ENCODE measurements around the gene IL4. TPM values are rescaled to one million over a fixed set of nuclear protein-coding genes. Genes with fewer than 3 reads are reported as not detected.

IL4 gene
- total RNA-seq, 1 donor from 2014 or later, result not detected

GRCh38 chr5:132729896-132730295 lies 56.1 kb downstream of the IL4 start:
- Mint-ChIP-seq H3K27ac (ENCODE audit: unreplicated experiment) (no peak overlapping the region), H3K9me3 (ENCODE audit: unreplicated experiment) (no peaks in the 10 kb centered on the region), H3K4me1 (ENCODE audit: low read depth, unreplicated experiment) (no peaks in the 10 kb centered on the region), H3K4me3 (ENCODE audit: unreplicated experiment) (no peak overlapping the region), H3K27me3 (ENCODE audit: low read depth, unreplicated experiment) (no peaks in the 10 kb centered on the region), H3K36me3 (ENCODE audit: low read depth, unreplicated experiment) (peaks cover 3% of the 10 kb centered on the region)
- Histone ChIP-seq H3K4me1 (ENCODE audit: insufficient read depth, low read length) (no peaks in the 10 kb centered on the region), H3K9me3 (ENCODE audit: insufficient read depth, low read depth, low read length) (no peaks in the 10 kb centered on the region), H3K4me3 (ENCODE audit: insufficient read depth, low read depth, low read length) (no peak overlapping the region), H3K79me2 (ENCODE audit: insufficient read depth, low read length) (peaks cover 5% of the 10 kb centered on the region), H3K9ac (ENCODE audit: low read length) (no peak overlapping the region), H3K4me2 (ENCODE audit: low read length) (no peak overlapping the region), H3K27ac (ENCODE audit: low read depth, low read length) (no peak overlapping the region), H2AFZ (ENCODE audit: low read depth, low read length) (no peak overlapping the region), H3K27me3 (ENCODE audit: insufficient read depth, low read length) (no peaks in the 10 kb centered on the region), H4K20me1 (ENCODE audit: insufficient read depth, low read length) (peaks cover 6% of the 10 kb centered on the region), H3K36me3 (ENCODE audit: insufficient read depth, low read length) (peaks cover 6% of the 10 kb centered on the region)
- FAIRE-seq, result no peak
- TF ChIP-seq CTCF (IDR thresholded peaks at IDR 0.05; ENCODE audit: insufficient read depth, low read depth, low read length) (no peak), EZH2 (IDR thresholded peaks at IDR 0.05; ENCODE audit: insufficient read depth, low read length) (no peak)
- DNase-seq (ENCODE audit: low read depth), result no peak

Other genes starting within 250 kb of the IL4 start
- gene IRF1, start 183.2 kb upstream of the IL4 start, total RNA-seq, result 39.7 and 42.5 TPM in 2 replicates
- not detected in 2 replicates for gene IL5, start 130.5 kb upstream of the IL4 start, total RNA-seq
- gene RAD50, start 117.0 kb upstream of the IL4 start, total RNA-seq, result 26.1 and 26.8 TPM in 2 replicates
- not detected in 2 replicates for gene IL13, start 15.8 kb upstream of the IL4 start, total RNA-seq
- gene KIF3A, start 63.6 kb downstream of the IL4 start, total RNA-seq, result 25.4 and 25.6 TPM in 2 replicates
- gene CCNI2, start 73.4 kb downstream of the IL4 start, total RNA-seq, result 0.16 and 0.24 TPM in 2 replicates
- gene SEPTIN8, start 103.2 kb downstream of the IL4 start, total RNA-seq, result 97.5 and 106 TPM in 2 replicates
- gene SOWAHA, start 139.3 kb downstream of the IL4 start, total RNA-seq, result 0.10 and 0.20 TPM in 2 replicates
- 5.0 TPM in 2 replicates for gene SHROOM1, start 156.7 kb downstream of the IL4 start, total RNA-seq
- gene GDF9, start 192.5 kb downstream of the IL4 start, total RNA-seq, result 0.34 and 0.46 TPM in 2 replicates
- gene UQCRQ, start 192.7 kb downstream of the IL4 start, total RNA-seq, result 382 and 409 TPM in 2 replicates
- gene LEAP2, start 199.7 kb downstream of the IL4 start, total RNA-seq, result 0.27 and 0.31 TPM in 2 replicates